ENCODE data around the gene FBXL3. TPM values are rescaled to one million over a fixed set of nuclear protein-coding genes. Genes with fewer than 3 reads are reported as not detected.

Gene FBXL3
- total RNA-seq, 4 donors from 2014 or later: 76.9 to 118 (median 80.5) TPM

DNA sequence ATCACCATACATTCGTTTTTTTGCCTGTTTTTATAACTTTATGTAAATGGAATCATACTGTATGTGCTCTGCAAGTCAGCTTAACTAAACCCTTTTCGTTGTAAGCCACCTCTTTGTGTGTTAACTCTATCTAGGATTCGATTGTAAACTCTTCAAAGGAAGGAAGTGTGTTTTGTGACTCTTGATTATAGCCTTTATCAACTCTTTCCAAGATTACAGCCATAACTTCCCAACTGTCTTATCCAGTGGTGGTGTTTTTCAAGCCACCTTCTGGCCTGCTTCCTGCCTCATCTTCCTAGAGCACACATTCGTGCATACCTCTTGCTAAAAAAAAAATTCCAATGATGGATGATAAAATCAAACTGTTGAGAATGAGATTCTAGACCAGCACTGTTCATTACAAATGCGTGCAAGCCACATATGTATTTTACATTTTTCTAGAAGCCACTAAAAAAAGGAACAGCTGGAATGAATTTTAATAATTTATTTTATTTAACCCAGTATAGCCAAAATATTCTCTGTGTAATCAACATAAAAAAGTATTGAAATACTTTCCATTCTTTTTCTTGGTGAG, 12.0 kb upstream of the FBXL3 start:
- intact Hi-C loops (cut with DNase I): no loop called here
- 69% methylated on average over 5 of the region's 5 CpGs for WGBS
- Histone ChIP-seq H3K4me1 (peaks cover 0 to 8% (median 2%) of the 10 kb centered on the region in 4 donors), H3K4me3 (no peak overlapping the region), H3K27ac (replicated peaks in 1 of 4) (no peak overlapping the region), H3K9me3 (no peaks in the 10 kb centered on the region), H3K36me3 (peaks cover 0 to 6% (median 0%) of the 10 kb centered on the region in 4 donors), H3K27me3 (no peaks in the 10 kb centered on the region)
- no peak for TF ChIP-seq EP300 (IDR thresholded peaks at IDR 0.05)
- TF ChIP-seq POLR2A (IDR thresholded peaks at IDR 0.05; ENCODE audit: low read depth): no peak
- no peak for TF ChIP-seq POLR2AphosphoS5 (IDR thresholded peaks at IDR 0.05)
- TF ChIP-seq, protein P1, sequence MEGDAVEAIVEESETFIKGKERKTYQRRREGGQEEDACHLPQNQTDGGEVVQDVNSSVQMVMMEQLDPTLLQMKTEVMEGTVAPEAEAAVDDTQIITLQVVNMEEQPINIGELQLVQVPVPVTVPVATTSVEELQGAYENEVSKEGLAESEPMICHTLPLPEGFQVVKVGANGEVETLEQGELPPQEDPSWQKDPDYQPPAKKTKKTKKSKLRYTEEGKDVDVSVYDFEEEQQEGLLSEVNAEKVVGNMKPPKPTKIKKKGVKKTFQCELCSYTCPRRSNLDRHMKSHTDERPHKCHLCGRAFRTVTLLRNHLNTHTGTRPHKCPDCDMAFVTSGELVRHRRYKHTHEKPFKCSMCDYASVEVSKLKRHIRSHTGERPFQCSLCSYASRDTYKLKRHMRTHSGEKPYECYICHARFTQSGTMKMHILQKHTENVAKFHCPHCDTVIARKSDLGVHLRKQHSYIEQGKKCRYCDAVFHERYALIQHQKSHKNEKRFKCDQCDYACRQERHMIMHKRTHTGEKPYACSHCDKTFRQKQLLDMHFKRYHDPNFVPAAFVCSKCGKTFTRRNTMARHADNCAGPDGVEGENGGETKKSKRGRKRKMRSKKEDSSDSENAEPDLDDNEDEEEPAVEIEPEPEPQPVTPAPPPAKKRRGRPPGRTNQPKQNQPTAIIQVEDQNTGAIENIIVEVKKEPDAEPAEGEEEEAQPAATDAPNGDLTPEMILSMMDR (IDR thresholded peaks at IDR 0.05): no peak
- no peak for DNase-seq (ENCODE audit: extremely low spot score)

DNA sequence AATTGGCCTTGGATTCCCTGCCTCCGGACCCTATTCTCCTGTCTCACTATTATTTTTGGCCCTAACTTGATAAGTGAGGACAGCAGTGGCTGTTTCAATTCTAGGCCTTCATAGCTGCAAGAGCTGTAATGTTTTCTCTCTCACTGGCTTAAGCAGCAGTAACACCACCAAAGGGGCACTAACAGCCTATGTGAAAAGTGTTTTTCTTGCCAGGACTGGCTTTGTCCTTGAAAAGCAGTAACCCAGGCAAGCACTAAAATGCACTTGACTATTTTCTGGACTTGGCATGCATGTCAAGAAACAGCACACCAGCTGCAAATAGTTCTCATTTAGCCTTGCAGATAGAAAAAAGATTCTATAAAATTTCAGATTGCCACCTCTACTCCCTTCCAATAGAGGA, 9.3 kb upstream of the FBXL3 start:
- no peak for DNase-seq (ENCODE audit: extremely low spot score)
- TF ChIP-seq EP300 (IDR thresholded peaks at IDR 0.05) (no peak), POLR2AphosphoS5 (IDR thresholded peaks at IDR 0.05) (no peak)
- TF ChIP-seq, protein P1 (IDR thresholded peaks at IDR 0.05): no peak
- no peak overlapping the region for H3K27ac ChIP-seq (replicated peaks in 1 of 4)
- H3K27me3 ChIP-seq: no peaks in the 10 kb centered on the region
- intact Hi-C loops (cut with DNase I): no loop called here
- H3K4me3 ChIP-seq: no peak overlapping the region
- H3K36me3 ChIP-seq: no peaks in the 10 kb centered on the region
- no peaks in the 10 kb centered on the region for H3K4me1 ChIP-seq
- H3K9me3 ChIP-seq: no peaks in the 10 kb centered on the region
- WGBS: 78% methylated on average over 1 of the region's 1 CpG

DNA sequence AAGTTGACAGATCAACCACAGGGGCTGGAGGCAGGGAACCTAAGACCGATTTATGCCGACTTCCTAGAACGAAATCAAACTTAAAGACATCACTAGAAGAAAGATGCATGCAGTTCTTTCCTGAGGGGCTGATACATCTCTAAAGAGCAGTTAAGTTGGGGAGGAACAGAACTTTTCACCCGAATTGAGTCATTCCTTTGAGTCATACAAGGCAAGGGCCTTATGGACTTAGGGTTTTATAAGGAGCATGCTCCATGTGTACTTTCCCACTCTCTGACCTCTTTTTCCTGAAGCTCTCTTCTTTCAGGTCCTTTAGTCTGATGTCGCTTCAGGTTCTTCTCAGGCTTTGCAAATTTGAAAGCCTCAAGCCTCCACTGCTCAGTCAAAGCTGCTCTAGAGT, 7.9 kb upstream of the FBXL3 start:
- Histone ChIP-seq H3K27ac (replicated peaks in 1 of 4) (no peak overlapping the region), H3K4me1 (no peaks in the 10 kb centered on the region), H3K36me3 (no peaks in the 10 kb centered on the region), H3K27me3 (no peaks in the 10 kb centered on the region), H3K4me3 (no peak overlapping the region), H3K9me3 (no peaks in the 10 kb centered on the region)
- DNase-seq (ENCODE audit: extremely low spot score): no peak
- no peak for TF ChIP-seq EP300 (IDR thresholded peaks at IDR 0.05)
- no peak for TF ChIP-seq POLR2A (IDR thresholded peaks at IDR 0.05; ENCODE audit: low read depth)
- no peak for TF ChIP-seq POLR2AphosphoS5 (IDR thresholded peaks at IDR 0.05)
- TF ChIP-seq, protein P1 (IDR thresholded peaks at IDR 0.05): no peak
- intact Hi-C loops (cut with DNase I): no loop called here
- 87% methylated on average over 5 of the region's 5 CpGs for WGBS

DNA sequence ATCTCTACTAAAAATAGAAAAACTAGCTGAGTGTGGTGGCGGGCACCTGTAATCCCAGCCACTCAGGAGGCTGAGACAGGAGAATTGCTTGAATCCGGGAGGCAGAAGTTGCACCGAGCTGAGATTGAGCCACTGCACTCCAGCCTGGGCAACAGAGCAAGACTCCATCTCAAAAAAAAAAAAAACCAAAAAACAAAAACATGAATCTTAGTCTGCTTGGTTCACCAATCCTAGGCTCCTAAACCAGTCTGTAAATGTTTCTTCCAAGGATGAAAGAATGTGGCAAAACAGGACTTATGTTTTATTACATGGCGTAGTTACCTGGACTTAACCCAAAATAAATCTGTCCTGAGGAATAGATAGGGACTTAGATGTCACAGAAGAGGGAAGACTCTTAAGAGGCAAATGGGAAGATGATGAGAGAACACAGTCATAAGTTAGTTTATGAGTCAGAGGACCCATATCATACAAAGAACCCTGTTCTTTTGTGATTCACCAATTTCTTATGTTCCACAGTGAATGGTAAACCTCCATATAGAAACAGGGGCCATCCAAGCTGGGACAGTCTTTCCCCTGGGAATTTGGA, 6.9 kb upstream of the FBXL3 start:
- Histone ChIP-seq H3K27me3 (no peaks in the 10 kb centered on the region), H3K9me3 (no peaks in the 10 kb centered on the region), H3K27ac (replicated peaks in 1 of 4) (no peak overlapping the region), H3K36me3 (no peaks in the 10 kb centered on the region), H3K4me1 (no peaks in the 10 kb centered on the region), H3K4me3 (no peak overlapping the region)
- no peak for DNase-seq (ENCODE audit: extremely low spot score)
- no peak for TF ChIP-seq EP300 (IDR thresholded peaks at IDR 0.05)
- TF ChIP-seq, protein P1 (IDR thresholded peaks at IDR 0.05): no peak
- TF ChIP-seq POLR2AphosphoS5 (IDR thresholded peaks at IDR 0.05): no peak
- no peak for TF ChIP-seq POLR2A (IDR thresholded peaks at IDR 0.05; ENCODE audit: low read depth)
- WGBS: 100% methylated on average over 4 of the region's 4 CpGs
- intact Hi-C loops (cut with DNase I): no loop called here
